ENCODE results near the gene EXOC3.
"Not testable (repeated sequence)": the region's sequence is repeated elsewhere in the genome, so short reads cannot be mapped to it uniquely, and the experiment has no call there.

The EXOC3 gene

DNA sequence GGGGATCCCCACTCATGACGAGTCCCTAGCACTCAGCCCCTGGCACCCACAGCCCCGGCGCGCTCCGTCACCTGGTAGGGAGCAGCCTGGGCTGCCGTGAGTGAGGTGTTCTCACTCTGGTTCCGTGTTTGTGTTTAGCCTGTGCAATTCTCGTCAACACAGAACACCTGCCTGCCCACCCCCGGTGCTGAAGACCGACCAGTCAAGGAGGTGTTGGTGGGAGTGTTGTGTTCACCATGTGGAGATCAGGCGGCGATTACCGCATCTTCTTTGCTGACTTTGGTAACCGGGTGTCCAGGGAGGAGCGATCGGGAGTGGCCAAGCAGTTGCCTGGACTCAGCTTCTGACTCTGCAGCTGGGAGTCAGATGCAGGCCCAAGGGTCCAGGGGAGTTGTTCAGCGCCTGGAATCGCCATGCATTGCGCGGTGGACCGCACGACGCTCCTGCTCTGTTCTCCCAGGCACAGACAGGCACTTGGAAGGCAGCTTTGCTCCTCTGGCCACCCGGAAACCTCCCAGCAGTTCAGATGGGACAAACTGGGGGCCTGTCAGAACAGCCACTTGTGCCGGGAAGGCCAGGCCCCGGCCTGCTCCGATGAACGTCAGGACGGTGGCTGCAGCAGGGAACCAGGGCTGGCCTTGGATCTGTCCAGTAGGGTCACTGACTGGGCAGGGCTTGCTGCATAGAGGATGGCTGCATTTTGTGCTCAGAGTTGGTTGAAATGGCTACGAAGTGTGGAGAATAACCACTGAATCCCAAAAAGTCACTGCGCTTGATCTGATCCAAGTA is 28.2 kb downstream of the EXOC3 start:
- in situ Hi-C loops (cut with HindIII; ENCODE audit: low sequenced_read_pairs) = no loop called here

DNA sequence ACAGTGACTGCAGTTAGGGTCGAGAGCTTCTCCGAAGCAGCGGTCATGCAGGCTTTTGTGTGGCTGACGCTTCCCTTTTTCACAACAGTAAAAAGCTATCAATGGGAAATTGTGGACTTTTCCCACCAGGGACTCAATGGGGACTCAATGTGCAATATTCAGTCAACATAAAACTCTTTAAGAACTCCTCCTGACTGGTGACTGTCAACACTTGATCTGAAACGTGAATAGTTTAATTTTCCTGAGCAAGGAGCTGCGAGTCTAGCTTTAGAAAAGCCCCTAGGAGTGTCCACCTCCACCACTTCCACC is 28.7 kb downstream of the EXOC3 start:
- in situ Hi-C loops (cut with HindIII; ENCODE audit: low sequenced_read_pairs) = no loop called here

DNA sequence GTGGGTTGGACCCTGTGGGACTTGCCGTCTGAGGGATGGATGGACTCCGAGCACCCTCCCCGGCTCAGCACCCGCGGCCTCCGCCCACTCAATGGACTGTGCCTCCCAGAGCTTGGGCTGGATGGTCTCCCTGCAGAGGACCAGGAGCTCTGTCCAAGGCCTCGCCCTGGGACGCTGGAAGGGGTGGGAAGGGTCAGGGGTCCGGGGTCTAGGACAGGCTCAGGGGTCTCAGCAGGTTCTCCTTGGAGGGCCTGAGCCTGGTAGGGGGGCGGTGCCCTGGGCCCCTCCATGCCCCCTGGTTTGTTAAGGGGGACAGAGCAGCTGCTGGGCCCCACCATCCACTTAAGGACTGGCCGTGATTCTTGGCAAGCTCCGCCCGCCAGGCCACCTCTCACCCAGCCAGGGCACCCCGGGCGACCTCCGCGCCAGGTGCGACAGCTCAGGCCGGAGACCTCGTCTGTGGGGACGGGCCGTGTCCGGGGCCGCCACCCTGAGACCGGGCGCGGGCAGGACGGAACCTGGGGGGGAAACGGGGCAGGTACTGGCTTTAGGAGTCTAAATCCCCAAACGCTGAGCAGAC is 29.2 kb downstream of the EXOC3 start:
- in situ Hi-C loops (cut with HindIII; ENCODE audit: low sequenced_read_pairs) = no loop called here

DNA sequence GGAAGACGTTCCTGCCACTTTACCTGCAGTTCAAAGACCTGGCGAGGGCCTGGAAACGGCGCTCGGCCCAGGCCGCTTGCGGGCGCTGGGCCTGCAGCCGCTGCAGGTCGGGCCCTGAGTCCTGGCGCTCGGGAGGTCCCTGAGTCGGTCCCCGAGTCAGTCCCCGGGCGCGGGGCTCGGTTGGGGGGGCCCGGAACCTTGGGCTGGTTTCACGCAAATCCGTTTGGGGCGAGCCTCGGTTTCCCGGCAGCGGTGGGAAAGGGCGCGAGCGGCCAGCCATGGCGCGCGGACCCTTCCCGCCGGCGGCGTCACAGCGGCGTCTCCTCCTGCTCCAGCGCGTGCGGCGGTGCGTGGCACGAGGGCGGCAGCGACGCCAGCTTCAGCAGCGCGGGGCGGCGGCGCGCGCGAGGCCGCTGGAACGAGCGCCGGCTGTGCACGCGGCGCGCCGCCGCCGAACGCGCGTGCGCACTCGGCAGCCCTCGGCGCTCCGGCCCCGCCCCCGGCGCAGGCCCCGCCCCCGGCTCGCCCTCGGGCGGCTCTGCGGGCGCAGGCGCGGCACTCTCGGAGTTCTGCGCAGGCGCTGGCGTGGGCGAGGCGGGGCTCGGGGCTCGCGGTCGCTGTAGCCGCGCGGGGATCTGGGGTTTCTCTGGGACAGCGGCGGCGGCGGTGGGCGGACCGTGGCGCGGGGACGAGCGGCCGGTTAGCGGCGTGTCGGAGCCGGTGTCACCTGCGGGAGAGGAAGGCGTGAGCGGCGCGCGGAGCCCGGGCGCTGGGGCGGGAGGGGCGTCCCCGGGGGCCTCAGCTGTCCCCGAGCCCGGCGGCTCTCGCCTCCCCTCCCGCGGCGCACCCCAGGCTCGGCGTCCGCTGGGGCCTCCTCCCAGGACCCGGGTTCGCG is 29.9 kb downstream of the EXOC3 start:
- in situ Hi-C loops (cut with HindIII; ENCODE audit: low sequenced_read_pairs) = no loop called here

DNA sequence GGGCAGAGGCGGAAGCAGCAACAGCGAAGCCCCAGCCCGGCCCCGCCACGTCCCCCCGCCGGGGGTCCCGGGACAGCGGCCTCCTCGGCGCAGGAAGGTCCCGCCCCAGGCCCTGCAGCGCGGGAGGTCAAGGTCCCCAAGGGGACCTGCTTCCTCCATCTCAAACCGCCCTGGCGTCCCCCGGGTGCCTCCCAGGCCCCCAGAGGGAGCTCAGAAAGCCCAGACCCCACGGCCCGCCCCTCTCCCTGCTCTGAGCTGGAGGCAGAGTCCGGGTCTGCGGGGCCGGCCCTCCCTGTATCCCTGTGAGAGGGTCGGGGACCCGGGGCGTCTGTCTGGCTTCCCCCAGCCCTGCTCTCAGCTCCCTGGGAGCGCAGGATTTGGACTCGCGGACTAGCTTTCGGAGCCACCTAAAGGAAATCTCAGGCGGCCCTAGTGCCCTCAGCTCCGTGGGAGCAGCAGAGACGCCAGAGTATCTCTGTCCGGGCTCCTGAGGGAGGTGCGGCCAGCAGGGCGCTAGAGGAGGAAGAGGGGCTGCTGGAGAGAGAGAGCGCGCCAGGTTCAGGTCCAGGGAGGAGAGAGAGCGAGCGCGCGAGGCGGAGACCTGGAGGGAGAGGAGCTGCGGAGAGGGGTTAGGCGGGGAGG is 30.7 kb downstream of the EXOC3 start:
- in situ Hi-C loops (cut with HindIII; ENCODE audit: low sequenced_read_pairs) = no loop called here

DNA sequence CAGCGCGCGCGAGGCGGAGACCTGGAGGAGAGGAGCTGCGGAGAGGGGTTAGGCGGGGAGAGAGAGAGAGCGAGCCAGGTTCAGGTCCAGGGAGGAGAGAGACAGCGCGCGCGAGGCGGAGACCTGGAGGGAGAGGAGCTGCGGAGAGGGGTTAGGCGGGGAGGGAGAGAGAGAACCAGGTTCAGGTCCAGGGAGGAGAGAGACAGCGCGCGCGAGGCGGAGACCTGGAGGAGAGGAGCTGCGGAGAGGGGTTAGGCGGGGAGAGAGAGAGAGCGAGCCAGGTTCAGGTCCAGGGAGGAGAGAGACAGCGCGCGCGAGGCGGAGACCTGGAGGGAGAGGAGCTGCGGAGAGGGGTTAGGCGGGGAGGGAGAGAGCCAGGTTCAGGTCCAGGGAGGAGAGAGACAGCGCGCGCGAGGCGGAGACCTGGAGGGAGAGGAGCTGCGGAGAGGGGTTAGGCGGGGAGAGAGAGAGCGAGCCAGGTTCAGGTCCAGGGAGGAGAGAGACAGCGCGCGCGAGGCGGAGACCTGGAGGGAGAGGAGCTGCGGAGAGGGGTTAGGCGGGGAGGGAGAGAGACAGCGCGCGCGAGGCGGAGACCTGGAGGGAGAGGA is 31.4 kb downstream of the EXOC3 start:
- in situ Hi-C loops (cut with HindIII; ENCODE audit: low sequenced_read_pairs) = not testable (repeated sequence)

DNA sequence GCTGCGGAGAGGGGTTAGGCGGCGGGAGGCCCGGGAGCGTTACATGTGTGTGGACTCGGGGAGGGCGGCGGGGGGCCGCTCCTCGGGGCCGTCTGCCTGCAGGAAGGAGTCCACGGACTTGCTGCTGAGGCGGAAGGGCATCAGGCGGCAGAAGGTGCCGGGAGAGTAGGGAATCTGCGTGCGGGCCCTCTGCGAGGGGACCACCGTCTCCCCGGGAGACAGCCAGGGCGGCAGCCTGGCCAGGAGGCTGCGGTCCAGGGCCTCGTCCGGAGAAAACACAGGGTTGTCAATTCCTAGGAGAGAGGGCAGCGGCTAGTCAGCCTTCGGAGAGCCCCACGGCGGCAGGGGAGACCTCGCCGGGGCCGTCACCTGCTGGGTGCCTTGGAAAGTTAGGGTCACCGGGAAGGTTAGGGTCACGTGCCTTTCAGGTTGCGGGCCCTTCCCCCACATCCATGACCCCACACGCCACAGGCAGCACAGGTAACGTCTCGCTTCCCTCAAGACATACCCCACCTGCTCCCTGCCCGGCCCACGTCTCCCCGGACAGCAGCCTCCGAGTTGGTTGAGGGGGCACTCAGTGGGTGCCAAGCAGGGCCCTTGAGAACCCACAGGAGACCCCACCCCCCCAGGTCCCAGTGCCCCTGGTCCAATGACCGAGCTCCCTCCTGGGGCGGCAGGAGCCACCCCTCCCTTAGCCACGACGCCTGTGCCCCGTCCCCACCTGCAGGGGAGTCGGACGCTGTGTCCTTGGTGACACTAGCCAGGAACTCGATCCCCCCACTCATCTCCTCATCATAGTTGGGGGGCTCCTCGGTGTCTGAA is 32.1 kb downstream of the EXOC3 start:
- in situ Hi-C loops (cut with HindIII; ENCODE audit: low sequenced_read_pairs) = no loop called here

DNA sequence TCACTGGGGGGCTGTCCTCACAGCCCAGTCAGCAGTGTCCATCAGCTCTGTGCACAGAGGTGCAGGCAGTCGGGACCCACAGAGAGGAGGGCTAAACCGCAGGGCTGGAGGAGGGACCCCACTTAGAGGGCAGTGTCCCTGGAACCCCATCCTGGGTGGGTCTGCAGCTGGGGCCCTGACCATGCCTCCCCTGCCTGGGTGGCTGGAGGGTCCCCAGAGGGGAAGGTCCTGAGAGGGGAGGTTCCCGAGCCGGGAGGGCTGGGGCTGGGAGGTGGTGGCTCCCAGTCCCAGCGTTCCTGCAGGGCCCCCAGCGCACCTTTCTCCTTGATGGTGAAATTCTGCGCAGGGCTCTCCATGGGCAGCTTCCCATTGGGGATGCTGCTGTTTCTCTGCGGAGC is 32.7 kb downstream of the EXOC3 start:
- in situ Hi-C loops (cut with HindIII; ENCODE audit: low sequenced_read_pairs) = no loop called here

DNA sequence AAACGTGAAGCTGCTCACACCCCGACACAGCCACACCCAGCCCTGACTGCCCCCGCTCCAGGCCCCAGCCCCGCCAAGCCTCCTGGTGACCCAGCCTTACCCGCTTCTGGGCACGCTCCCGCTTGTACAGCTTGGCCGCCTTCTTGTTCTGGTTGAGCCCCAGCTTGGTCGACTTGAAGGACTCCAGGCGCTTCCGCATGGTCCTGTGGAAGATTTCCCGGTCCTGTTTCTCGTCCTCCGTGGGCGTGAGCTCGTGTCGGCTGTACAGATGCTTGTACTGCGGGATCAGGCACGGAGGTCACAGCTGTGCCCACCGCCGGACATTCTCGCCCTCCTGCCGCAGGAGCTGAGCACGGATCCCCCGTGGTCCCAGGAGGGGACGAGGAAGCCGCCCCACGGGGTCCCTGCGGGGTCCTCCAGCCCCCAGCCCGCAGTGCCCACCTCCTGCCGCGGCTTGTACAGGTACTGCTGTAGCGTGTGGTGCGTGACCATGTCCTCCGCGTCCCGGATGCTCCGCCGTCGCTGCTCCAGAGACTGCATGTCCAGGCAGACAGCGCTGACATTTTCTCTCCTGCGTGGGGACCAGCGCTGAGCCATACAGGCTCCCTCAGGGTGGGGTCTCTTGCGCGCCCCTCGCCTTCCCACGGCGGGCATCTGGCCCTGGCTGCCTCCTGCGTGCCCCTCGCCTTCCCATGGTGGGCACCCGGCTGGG is 33.3 kb downstream of the EXOC3 start:
- in situ Hi-C loops (cut with HindIII; ENCODE audit: low sequenced_read_pairs) = no loop called here

DNA sequence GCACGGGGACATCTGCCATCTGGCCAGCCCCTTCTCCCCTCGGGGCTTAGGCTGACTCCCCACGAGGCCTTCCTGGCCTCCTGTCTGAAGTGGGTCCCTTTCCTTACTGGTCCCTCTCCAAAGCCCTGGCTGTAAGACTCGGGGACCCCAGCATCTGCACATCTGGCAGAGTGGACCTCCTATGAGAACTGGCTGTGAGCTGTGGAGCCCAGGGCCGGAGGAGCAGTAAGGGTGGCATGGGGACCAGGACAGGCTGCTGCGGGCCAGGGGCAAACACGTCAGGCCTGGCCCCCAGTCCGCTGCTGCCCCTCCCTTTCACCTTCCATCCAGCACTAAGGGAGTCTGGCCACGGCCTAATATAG is 33.8 kb downstream of the EXOC3 start:
- in situ Hi-C loops (cut with HindIII; ENCODE audit: low sequenced_read_pairs) = no loop called here

DNA sequence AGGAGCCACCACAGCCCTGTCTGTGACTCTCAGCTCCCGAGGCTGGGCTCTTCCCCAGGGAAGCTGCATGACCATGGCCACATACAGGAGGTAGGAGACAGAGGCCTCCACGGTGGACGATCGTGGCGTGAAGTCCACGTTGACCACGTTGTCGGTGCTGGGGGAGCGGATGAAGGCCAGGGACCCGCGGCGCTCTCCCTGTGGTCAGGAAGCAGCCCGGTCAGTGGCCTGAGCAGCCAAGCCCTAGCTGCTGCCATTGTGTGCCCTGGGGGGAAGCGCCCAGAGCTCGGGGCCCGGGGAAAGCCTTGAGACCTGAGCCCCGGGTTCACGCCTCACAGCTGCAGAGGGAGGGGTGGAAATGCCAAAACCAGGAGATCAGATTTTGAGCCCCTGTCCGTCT is 34.3 kb downstream of the EXOC3 start:
- in situ Hi-C loops (cut with HindIII; ENCODE audit: low sequenced_read_pairs) = no loop called here

DNA sequence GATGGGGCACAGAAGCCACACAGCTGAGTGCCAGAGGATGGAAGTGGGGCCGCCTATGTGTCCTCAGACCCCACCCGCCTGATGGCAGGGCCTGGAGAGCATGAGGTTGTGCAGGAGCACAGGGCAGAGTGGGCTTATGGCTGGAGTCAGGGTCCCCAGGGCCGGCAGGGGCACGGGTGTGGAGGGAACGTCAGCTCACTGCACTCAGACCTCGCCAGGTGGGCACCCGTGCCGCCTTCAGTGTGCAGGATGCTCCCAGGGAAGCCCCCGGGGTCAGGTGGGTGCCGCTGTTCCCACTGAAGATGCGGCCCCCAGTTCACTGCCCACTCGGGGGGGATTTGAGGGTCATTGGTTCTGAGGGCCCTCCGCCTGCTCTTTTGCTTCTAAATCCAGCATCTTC is 34.9 kb downstream of the EXOC3 start:
- in situ Hi-C loops (cut with HindIII; ENCODE audit: low sequenced_read_pairs) = no loop called here

DNA sequence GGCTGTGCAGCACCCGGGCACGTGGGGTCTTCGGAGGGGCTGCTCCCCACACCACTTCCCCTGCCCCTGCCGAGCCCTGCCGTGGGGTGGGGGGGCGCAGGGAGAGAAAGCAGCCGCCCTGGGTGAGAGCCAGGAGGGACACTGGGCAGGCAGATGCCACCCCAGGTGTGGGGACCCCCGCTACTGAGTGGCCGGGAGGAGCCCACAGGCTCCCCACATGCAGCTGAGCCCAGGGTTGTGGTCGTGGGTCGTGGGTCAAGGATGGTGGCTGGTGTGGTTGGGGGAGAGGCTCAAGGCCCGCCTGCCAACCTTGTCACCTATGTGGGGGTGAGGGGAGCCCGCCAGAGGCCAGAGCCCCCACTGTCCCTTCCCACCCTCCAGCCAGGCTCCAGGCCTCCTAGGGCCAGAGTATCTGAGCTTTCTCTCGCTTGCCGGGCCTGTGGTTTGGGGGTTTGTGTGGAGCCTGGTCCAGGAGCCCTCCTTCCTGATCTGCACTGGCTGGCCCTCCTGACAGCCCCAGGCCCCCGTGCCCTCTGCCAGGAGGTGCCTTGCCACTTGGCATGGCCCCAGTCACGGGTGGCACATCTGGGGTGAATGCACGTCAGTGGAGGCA is 35.5 kb downstream of the EXOC3 start:
- in situ Hi-C loops (cut with HindIII; ENCODE audit: low sequenced_read_pairs) = no loop called here

DNA sequence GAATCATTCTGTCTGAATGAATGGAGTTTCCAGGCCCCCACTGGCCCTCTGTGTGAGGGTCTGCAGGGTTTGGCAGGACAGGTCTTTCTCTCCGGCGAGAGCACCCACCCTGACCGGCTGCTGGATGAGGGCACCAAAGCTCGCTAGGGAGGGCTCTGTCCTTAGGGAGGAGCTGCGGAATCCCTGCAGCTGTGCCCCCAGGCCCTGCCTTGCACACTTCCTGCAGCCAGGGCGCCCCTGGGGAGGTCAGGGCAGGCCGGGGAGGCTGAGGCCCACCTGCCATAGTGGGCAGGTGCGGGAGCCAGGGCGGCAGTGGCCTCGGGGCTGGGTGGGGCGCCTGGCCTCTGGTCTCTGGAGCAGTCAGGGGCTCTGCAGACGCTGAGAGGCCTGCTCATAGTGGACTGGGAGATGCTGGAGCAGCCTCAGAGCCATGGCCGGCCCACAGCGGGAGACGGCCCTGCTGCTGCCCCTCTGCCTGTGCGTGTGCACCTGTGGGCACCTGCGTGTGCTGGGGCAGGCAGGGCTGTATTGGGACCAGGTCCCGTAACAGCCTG is 36.1 kb downstream of the EXOC3 start:
- in situ Hi-C loops (cut with HindIII; ENCODE audit: low sequenced_read_pairs) = no loop called here

DNA sequence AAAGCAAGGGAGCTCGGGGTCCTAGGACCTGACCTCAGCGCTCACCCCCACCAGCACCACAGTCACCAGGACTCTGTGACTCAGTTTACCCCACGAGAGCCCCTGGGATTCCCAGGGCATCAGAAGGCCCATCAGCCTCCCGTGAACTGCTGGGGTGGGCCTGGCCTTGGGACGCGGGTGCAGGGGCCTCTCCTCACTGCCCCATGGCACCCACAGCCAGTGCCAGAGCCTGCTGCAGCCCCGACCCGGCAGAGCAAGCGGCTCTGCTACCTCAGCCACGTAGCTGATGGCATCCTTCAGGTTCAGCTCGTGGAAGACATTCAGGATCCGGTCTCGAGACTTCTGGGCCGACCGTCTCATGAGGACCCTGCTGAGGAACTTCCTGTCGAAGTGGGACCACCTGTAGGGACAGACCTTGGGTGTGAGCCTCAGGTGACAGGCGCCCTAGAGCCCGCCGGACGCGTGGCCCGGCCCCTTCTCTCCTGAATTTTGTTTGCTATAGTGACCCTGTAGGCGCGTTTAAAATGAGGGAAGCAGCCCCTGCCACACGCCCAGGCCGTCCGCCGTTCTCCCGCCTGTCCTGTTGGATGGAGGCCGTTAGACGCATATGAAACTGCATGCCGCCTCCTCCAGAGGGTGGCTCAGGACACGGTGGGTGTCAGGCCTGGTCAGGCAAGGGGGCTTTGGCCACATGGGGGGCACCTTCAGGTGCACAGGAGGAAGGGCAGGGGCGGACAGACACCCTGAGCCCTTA is 36.8 kb downstream of the EXOC3 start:
- in situ Hi-C loops (cut with HindIII; ENCODE audit: low sequenced_read_pairs) = no loop called here

DNA sequence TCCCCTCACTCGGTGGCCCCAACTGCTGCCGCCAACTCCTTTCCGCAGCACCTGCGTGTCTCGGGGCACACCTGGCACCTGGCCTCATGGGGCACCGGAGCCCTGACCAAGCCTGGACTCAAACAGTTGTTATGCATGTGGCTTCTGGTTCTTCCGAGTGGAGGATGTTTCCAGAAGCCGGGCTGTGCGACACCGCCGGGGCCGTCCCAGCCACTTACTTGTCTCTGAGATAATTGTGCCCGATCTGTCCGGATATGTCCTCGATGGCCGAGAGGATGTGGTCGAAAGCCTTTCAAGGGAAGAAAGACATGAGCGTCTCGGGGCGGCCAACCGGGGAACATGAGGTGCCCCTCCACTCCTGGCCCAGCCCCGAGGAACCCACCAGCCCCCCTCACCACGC is 38.4 kb downstream of the EXOC3 start:
- in situ Hi-C loops (cut with HindIII; ENCODE audit: low sequenced_read_pairs) = no loop called here

DNA sequence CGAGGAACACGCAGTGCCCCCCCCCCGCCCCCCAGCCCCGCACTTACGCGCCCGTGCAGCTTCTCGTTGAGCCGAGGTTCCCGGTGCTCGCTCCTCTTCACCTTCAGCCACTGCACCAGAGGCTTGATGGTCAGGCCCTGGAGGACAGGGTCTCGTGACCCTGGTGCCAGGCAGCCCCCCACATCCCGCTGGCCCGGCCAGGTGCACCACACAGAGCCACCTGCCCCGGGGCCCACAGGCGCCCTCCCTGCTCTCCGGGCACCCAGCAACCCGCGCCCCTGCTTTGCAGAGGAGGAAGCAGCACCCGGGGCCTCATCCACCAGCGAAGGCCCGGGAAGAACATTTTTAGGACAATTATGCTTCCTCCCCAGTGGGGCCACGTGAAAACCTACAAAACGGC is 39.0 kb downstream of the EXOC3 start:
- in situ Hi-C loops (cut with HindIII; ENCODE audit: low sequenced_read_pairs) = no loop called here

DNA sequence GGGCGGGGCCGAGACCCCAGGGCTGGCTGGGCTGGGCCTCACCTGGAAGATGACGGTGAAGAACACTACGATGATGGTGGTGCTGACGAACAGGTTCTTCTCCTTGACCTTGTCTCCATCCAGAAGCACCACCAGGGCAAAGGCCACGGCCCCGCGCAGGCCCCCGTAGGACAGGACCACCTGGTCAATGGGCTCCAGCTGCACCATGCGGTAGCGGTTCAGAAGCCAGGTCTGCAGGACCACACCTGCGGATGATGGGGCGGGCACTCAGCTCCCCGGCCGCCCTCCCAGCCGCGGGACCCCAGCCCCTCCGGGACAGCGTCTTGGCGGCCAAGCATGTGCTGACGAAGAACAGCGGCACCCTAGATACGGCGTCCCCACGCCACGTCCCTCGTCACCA is 39.5 kb downstream of the EXOC3 start:
- in situ Hi-C loops (cut with HindIII; ENCODE audit: low sequenced_read_pairs) = no loop called here

Data from endothelial cell of hepatic sinusoid (primary cell).